B cell (primary cell): ENCODE data around the gene OR6B2. TPM values are rescaled to one million over a fixed set of nuclear protein-coding genes. Genes with fewer than 3 reads are reported as not detected.

ENCODE experiments used
- ATAC-seq: fragments of 200-7000 bp; cut with Tn5 transposase; one replicate; pipeline ENCODE4 v1.10.0; 2021; ENCODE audit warnings: low read depth, mild to moderate bottlenecking, moderate number of reproducible peaks, moderate library complexity
- CTCF ChIA-PET: fragments of 350-600 bp; sonication (Branson Sonifier 250); formaldehyde crosslinking; loops from one replicate; lab custom pipeline; 2021; ENCODE audit warnings: antibody characterized with exemption, inconsistent platforms; lab: Charles Lee
- POLR2A ChIA-PET: fragments of 350-600 bp; sonication (Branson Sonifier 250); formaldehyde crosslinking; loops from one replicate; lab custom pipeline; 2021; ENCODE audit warnings: antibody characterized with exemption; lab: Charles Lee
- DNase-seq: peaks from one replicate; pipeline ENCODE4 v3.0.0; 2013
- H2AFZ ChIP-seq: 2 replicates; pipeline ENCODE4 v1.6.1; 2012; ENCODE audit warnings: mild to moderate bottlenecking, low read depth, low read length; ENCODE audit not compliant: insufficient read depth, poor library complexity, severe bottlenecking
- H3K27ac ChIP-seq, 2 donors: 1 replicate in 1 of 2; 2 replicates in 1 of 2; pipeline ENCODE4 v1.5.1; 2012 to 2013; ENCODE audit warnings: low read length in 2 of 2, mild to moderate bottlenecking in 2 of 2, moderate library complexity in 1 of 2
- H3K27me3 ChIP-seq, 4 experiments: fragments of 200-600 bp in 1 of 4; sonication (generic) in 1 of 4; replicated peaks in 1 of 4; 1 replicate in 2 of 4; 2 replicates in 2 of 4; pipeline versions ENCODE4 v1.6.1 to v1.7.0; 2013 to 2016; ENCODE audit warnings: low read length in 3 of 4, mild to moderate bottlenecking in 2 of 4, mixed read lengths in 1 of 4, moderate library complexity in 1 of 4; ENCODE audit not compliant: insufficient read depth in 4 of 4, control insufficient read depth in 3 of 4; ENCODE audit errors: control extremely low read depth in 1 of 4
- H3K36me3 ChIP-seq, 2 experiments: replicated peaks in 1 of 2; 1 replicate in 1 of 2; 2 replicates in 1 of 2; pipeline versions ENCODE4 v1.6.1 to v1.7.1; 2013; ENCODE audit warnings: low read length in 1 of 2; ENCODE audit not compliant: insufficient read depth in 2 of 2, control insufficient read depth in 1 of 2; ENCODE audit errors: control extremely low read depth in 1 of 2, extremely low read depth in 1 of 2
- H3K4me1 ChIP-seq, 2 donors: fragments of 200-600 bp in 1 of 2; sonication (generic) in 1 of 2; 1 replicate in 1 of 2; 2 replicates in 1 of 2; pipeline versions ENCODE4 v1.5.1 to v1.6.1; 2013 to 2017; ENCODE audit warnings: low read length in 2 of 2; ENCODE audit not compliant: control insufficient read depth in 2 of 2, insufficient read depth in 2 of 2
- H3K4me2 ChIP-seq: replicated peaks from 2 replicates; pipeline ENCODE3; 2012; ENCODE audit warnings: mild to moderate bottlenecking, low read depth, low read length; ENCODE audit not compliant: poor library complexity, severe bottlenecking
- H3K4me3 ChIP-seq, 5 experiments: fragments of 200-600 bp in 1 of 5; sonication (generic) in 1 of 5; 1 replicate in 3 of 5; 2 replicates in 2 of 5; pipeline versions ENCODE4 v1.5.1 to v1.7.0; 2011 to 2016; ENCODE audit warnings: low read length in 4 of 5, mild to moderate bottlenecking in 4 of 5, low read depth in 2 of 5, control low read depth in 1 of 5, moderate library complexity in 1 of 5; ENCODE audit not compliant: insufficient read depth in 1 of 5; ENCODE audit errors: control extremely low read depth in 1 of 5, extremely low read depth in 1 of 5
- H3K79me2 ChIP-seq: fragments of 200-600 bp; sonication (generic); one replicate; pipeline ENCODE4 v1.6.0; 2016; ENCODE audit warnings: low read length; ENCODE audit not compliant: control insufficient read depth, insufficient read depth
- H3K9ac ChIP-seq: fragments of 200-600 bp; sonication (generic); 2 replicates; pipeline ENCODE4 v1.6.1; 2017; ENCODE audit warnings: mild to moderate bottlenecking, low read length, moderate library complexity
- H3K9me3 ChIP-seq, 3 donors: one replicate each; pipeline versions ENCODE4 v1.6.1 to v1.7.1; 2013; ENCODE audit warnings: low read length in 2 of 3; ENCODE audit not compliant: control insufficient read depth in 2 of 3, insufficient read depth in 1 of 3; ENCODE audit errors: control extremely low read depth in 1 of 3
- H4K20me1 ChIP-seq: 2 replicates; pipeline ENCODE4 v1.6.0; 2012; ENCODE audit warnings: mild to moderate bottlenecking, low read length; ENCODE audit not compliant: insufficient read depth, control insufficient read depth, poor library complexity, severe bottlenecking
- H3K27ac Mint-ChIP-seq: one replicate; pipeline ENCODE4 v1.8.0; 2021; ENCODE audit warnings: mixed read lengths
- H3K27me3 Mint-ChIP-seq: one replicate; pipeline ENCODE4 v1.8.0; 2021; ENCODE audit warnings: mixed read lengths
- H3K4me1 Mint-ChIP-seq: one replicate; pipeline ENCODE4 v1.8.0; 2021; ENCODE audit warnings: mixed read lengths
- H3K4me3 Mint-ChIP-seq: one replicate; pipeline ENCODE4 v1.8.0; 2021; ENCODE audit warnings: mixed read lengths
- H3K9me3 Mint-ChIP-seq: one replicate; pipeline ENCODE4 v1.8.0; 2022; ENCODE audit warnings: mixed read lengths; ENCODE audit not compliant: insufficient read depth
- EZH2 ChIP-seq: IDR thresholded peaks from 2 replicates; pipeline ENCODE4 v1.6.1; 2012; ENCODE audit warnings: borderline replicate concordance, low read depth, mild to moderate bottlenecking, moderate library complexity, low read length; ENCODE audit not compliant: insufficient read depth, poor library complexity, severe bottlenecking
- WGBS: methylation state at CpG from one replicate; pipeline ENCODE4 v1.1.5; 2013; ENCODE audit warnings: missing lambda C conversion rate; ENCODE audit not compliant: insufficient coverage; 5-methylcytosine and 5-hydroxymethylcytosine counted together
- intact Hi-C: fragments of 100-400 bp; cut with micrococcal nuclease; formaldehyde crosslinking; loops from one replicate; pipeline ENCODE4 v1.10.0; 2022
- polyA plus RNA-seq: library from polyadenylated mRNA; depleted of rRNA; stranded (reverse); fragments of >200 nt; gene quantifications from 2 replicates; pipeline ENCODE4 v1.2.3, GENCODE V29; 2012
- total RNA-seq, 2 donors: library from RNA; stranded (reverse); fragments of 120-200 nt in 1 of 2; gene quantifications; 1 replicate in 1 of 2; 2 replicates in 1 of 2; pipeline versions ENCODE4 v1.2.3 to v1.2.4, GENCODE V29; 2013 to 2022
- TF ChIP-seq, protein P1 (sequence below): fragments of 200-600 bp; IDR thresholded peaks from one replicate; pipeline ENCODE4 v1.8.0; 2022; ENCODE audit warnings: antibody characterized with exemption, mild to moderate bottlenecking

Gene OR6B2
- total and polyA plus RNA-seq, 2 donors (not counting 1 experiment from before 2014, with no cell fraction given) = not detected

DNA sequence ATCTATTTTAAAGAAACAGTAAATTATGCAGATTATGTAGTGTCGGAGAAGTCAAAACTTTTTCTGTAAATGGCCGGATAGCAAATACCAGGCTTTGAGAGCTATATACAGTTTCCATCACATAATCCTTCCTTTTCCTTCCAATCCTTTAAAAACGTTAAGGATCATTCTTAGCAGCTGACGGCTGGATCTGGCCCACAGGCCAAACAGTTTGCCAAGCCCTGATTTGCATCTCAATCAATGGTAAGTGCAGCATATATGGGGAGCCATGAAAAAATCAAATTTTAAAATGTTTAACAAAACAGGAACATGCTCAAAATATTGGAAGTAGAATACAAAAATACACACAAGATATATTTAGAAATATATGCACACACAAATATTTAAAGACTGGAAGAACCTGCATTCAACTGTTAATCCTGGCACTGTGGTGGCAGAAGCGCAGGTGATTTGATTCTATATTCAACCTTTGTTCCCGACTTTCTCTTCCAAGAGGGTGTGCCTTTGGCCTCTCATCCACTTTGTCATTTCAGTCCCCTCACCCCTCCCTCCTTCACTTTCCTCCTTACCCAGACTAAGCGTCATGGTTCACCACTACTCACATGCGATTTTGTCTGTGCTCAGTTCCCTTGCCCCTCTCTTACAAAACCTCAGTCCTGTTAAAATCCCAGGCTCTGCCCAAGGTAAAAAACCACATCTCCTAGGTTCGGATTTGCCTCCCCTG lies 32.4 kb downstream of the OR6B2 start:
- Histone ChIP-seq H3K79me2 (peaks cover 3% of the 10 kb centered on the region), H3K4me1 (no peaks in the 10 kb centered on the region), H3K27ac (no peak overlapping the region), H3K36me3 (peaks cover 2 to 57% of the 10 kb centered on the region in 2 experiments), H3K27me3 (no peaks in the 10 kb centered on the region), H3K9ac (no peak overlapping the region), H3K4me2 (no peak overlapping the region), H4K20me1 (no peaks in the 10 kb centered on the region), H3K9me3 (no peaks in the 10 kb centered on the region), H2AFZ (no peak overlapping the region), H3K4me3 (no peak overlapping the region)
- CTCF ChIA-PET = no interaction called here
- H3K4me3 Mint-ChIP-seq = no peak overlapping the region
- intact Hi-C loops = no loop called here
- ATAC-seq (no peak), DNase-seq (no peak)
- TF ChIP-seq, protein P1, sequence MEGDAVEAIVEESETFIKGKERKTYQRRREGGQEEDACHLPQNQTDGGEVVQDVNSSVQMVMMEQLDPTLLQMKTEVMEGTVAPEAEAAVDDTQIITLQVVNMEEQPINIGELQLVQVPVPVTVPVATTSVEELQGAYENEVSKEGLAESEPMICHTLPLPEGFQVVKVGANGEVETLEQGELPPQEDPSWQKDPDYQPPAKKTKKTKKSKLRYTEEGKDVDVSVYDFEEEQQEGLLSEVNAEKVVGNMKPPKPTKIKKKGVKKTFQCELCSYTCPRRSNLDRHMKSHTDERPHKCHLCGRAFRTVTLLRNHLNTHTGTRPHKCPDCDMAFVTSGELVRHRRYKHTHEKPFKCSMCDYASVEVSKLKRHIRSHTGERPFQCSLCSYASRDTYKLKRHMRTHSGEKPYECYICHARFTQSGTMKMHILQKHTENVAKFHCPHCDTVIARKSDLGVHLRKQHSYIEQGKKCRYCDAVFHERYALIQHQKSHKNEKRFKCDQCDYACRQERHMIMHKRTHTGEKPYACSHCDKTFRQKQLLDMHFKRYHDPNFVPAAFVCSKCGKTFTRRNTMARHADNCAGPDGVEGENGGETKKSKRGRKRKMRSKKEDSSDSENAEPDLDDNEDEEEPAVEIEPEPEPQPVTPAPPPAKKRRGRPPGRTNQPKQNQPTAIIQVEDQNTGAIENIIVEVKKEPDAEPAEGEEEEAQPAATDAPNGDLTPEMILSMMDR = no peak
- TF ChIP-seq EZH2 = no peak
- H3K9me3 Mint-ChIP-seq = no peaks in the 10 kb centered on the region
- no peak overlapping the region for H3K27ac Mint-ChIP-seq
- POLR2A ChIA-PET = no interaction called here
- WGBS = 89% methylated on average over 6 of the region's 9 CpGs
- H3K27me3 Mint-ChIP-seq = no peaks in the 10 kb centered on the region
- H3K4me1 Mint-ChIP-seq = no peaks in the 10 kb centered on the region

DNA sequence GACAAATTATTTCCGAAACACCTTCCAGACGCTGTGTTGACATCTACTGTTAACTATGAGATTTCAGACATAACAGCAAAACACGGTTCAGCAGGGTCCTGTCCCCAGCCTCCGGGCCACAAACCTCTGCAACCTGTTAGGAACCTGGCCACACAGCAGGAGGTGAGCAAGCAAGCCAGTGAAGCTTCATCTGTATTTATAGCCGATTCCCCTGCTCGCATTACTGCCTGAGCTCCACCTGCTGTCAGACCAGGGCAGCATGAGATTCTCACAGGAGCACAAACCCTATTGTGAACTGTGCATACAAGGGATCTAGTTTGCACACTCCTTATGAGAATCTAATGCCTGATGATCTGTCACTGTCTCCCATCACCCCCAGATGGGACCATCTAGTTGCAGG lies 36.1 kb downstream of the OR6B2 start:
- no peak overlapping the region for H3K27ac Mint-ChIP-seq
- WGBS = 96% methylated on average over 6 of the region's 6 CpGs
- no peak overlapping the region for H3K4me3 Mint-ChIP-seq
- H3K79me2 ChIP-seq = no peaks in the 10 kb centered on the region
- no peak for TF ChIP-seq EZH2
- TF ChIP-seq, protein P1 = no peak
- H3K4me3 ChIP-seq = no peak overlapping the region
- no peak overlapping the region for H2AFZ ChIP-seq
- no peak for DNase-seq
- no peak overlapping the region for H3K27ac ChIP-seq
- no peak overlapping the region for H3K9ac ChIP-seq
- intact Hi-C loops = no loop called here
- no peaks in the 10 kb centered on the region for H3K4me1 ChIP-seq
- POLR2A ChIA-PET = no interaction called here
- H3K27me3 ChIP-seq = no peaks in the 10 kb centered on the region
- no peaks in the 10 kb centered on the region for H4K20me1 ChIP-seq
- H3K27me3 Mint-ChIP-seq = no peaks in the 10 kb centered on the region
- no peaks in the 10 kb centered on the region for H3K9me3 Mint-ChIP-seq
- no peaks in the 10 kb centered on the region for H3K4me1 Mint-ChIP-seq
- no peak for ATAC-seq
- CTCF ChIA-PET = interaction anchor here (1.0 kb wide), 1 partner anchor 960 kb away, joined by 3 read pairs; no protein-coding TSS in a partner anchor
- H3K9me3 ChIP-seq = no peaks in the 10 kb centered on the region
- H3K4me2 ChIP-seq = no peak overlapping the region
- peaks cover 1 to 39% of the 10 kb centered on the region in 2 experiments for H3K36me3 ChIP-seq
